Gastrocnemius medialis (tissue), 4 donors: ENCODE measurements around the gene TMEM117. TPM values are rescaled to one million over a fixed set of nuclear protein-coding genes. Genes with fewer than 3 reads are reported as not detected.

Experiments used
- ATAC-seq, 2 donors: fragments of 150-250 bp; one replicate each; pipeline ENCODE4 v1.9.1; 2016
- DNase-seq, 2 donors: peaks; one replicate each; pipeline ENCODE4 v3.0.0-alpha.2; 2019
- H3K27ac ChIP-seq, 4 donors: fragments of 200-600 bp; sonication (generic); 1 replicate in 1 of 4; 2 replicates in 3 of 4; pipeline ENCODE4 v1.5.1; 2016 to 2018; ENCODE audit warnings: mild to moderate bottlenecking in 2 of 4, moderate library complexity in 1 of 4
- H3K27me3 ChIP-seq, 3 donors: fragments of 200-600 bp; sonication (generic) in 2 of 3; 1 replicate in 1 of 3; 2 replicates in 2 of 3; pipeline versions ENCODE4 v1.5.1 to v1.6.0; 2016 to 2019; ENCODE audit warnings: mild to moderate bottlenecking in 1 of 3, moderate library complexity in 1 of 3
- H3K36me3 ChIP-seq, 2 donors: fragments of 200-600 bp; sonication (generic) in 1 of 2; one replicate each; pipeline ENCODE4 v1.5.1; 2017 to 2018
- H3K4me1 ChIP-seq, 2 donors: fragments of 200-600 bp; sonication (generic) in 1 of 2; one replicate each; pipeline ENCODE4 v1.5.1; 2016 to 2017; ENCODE audit warnings: mild to moderate bottlenecking in 2 of 2
- H3K4me3 ChIP-seq, 4 donors: fragments of 200-600 bp; sonication (generic) in 3 of 4; 1 replicate in 1 of 4; 2 replicates in 3 of 4; pipeline ENCODE4 v1.5.1; 2016 to 2019; ENCODE audit warnings: mild to moderate bottlenecking in 2 of 4
- H3K9me3 ChIP-seq, 3 donors: fragments of 200-600 bp; sonication (generic) in 2 of 3; 1 replicate in 1 of 3; 2 replicates in 2 of 3; pipeline ENCODE4 v1.5.1; 2016 to 2019
- CTCF ChIP-seq, 5 experiments: fragments of 450-650 bp in 3 of 5; fragments of 200-600 bp in 2 of 5; sonication (generic) in 2 of 5; IDR thresholded peaks in 4 of 5; conservative IDR thresholded peaks in 1 of 5; 1 replicate in 4 of 5; 2 replicates in 1 of 5; pipeline ENCODE4 v1.5.1; 2016 to 2019; ENCODE audit warnings: antibody characterized with exemption in 5 of 5, mild to moderate bottlenecking in 3 of 5, moderate library complexity in 3 of 5
- POLR2A ChIP-seq, 2 donors: fragments of 450-650 bp; IDR thresholded peaks; one replicate each; pipeline ENCODE4 v1.6.1; 2017; ENCODE audit warnings: antibody characterized with exemption in 2 of 2, mild to moderate bottlenecking in 2 of 2, moderate library complexity in 2 of 2
- in situ Hi-C, 4 donors: fragments of 200-750 bp; cut with MboI; loops; one replicate each; pipeline versions ENCODE4 v1.15.0 to v1.8.0; 2017; ENCODE audit warnings: low sequenced_read_pairs in 4 of 4
- intact Hi-C: fragments of 100-400 bp; cut with DNase I; formaldehyde crosslinking; loops from one replicate; pipeline ENCODE4 v1.15.1; 2023; ENCODE audit warnings: low total_unique reads
- total RNA-seq, 4 donors: library from RNA; depleted of rRNA; stranded (reverse); fragments of >200 nt; gene quantifications; one replicate each; pipeline versions ENCODE4 v1.1.0 to v1.2.3, GENCODE V29; 2016

TMEM117 gene
- total RNA-seq, 4 donors from 2014 or later, result 3.5 to 19.4 (median 6.1) TPM

- intact Hi-C loops (no loop called here), in situ Hi-C loops (no loop called here)
- H3K4me1 ChIP-seq, result no peaks in the 10 kb centered on the region
- H3K27ac ChIP-seq, result no peak overlapping the region
- no peaks in the 10 kb centered on the region for H3K27me3 ChIP-seq
- no peaks in the 10 kb centered on the region for H3K9me3 ChIP-seq
- no peak for DNase-seq
- H3K4me3 ChIP-seq, result no peak overlapping the region
- TF ChIP-seq POLR2A (IDR thresholded peaks at IDR 0.05) (no peak), CTCF (IDR thresholded peaks at IDR 0.05 in 4 of 5, conservative IDR thresholded peaks at IDR 0.05 in 1 of 5) (no peak)
- no peaks in the 10 kb centered on the region for H3K36me3 ChIP-seq
- ATAC-seq, result no peak
Measured at GRCh38 chr12:44389038-44389437, 553.2 kb downstream of the TMEM117 start.

GRCh38 chr12:44389896-44390295 lies 554.0 kb downstream of the TMEM117 start:
- H3K27me3 ChIP-seq, result no peaks in the 10 kb centered on the region
- no peaks in the 10 kb centered on the region for H3K4me1 ChIP-seq
- H3K36me3 ChIP-seq, result no peaks in the 10 kb centered on the region
- H3K4me3 ChIP-seq, result no peak overlapping the region
- no peaks in the 10 kb centered on the region for H3K9me3 ChIP-seq
- intact Hi-C loops, result no loop called here
- in situ Hi-C loops, result no loop called here
- no peak for ATAC-seq
- no peak for DNase-seq
- H3K27ac ChIP-seq, result no peak overlapping the region
- TF ChIP-seq POLR2A (IDR thresholded peaks at IDR 0.05), result no peak
- TF ChIP-seq CTCF (IDR thresholded peaks at IDR 0.05 in 4 of 5, conservative IDR thresholded peaks at IDR 0.05 in 1 of 5), result no peak

DNA sequence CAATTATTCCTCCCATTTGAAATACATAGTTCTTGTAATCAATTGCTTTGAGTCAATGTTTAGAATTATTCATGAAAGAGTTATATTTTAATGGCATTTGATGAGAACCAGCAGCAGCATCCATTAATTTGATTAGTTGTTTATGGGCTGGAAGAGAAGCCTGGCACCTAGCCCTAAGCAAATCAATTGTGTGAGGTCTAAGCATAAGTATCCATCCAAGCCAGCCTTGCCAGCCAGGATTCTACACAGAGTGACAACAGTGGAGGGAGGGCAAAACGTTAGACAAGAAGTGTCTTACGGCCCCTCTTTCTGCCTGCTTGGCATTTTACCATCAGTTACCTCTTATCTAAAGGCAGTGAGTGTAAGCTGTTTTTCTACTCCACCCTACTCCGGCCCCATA lies 561.8 kb downstream of the TMEM117 start:
- no peak for DNase-seq
- Histone ChIP-seq H3K36me3 (no peaks in the 10 kb centered on the region), H3K27me3 (no peaks in the 10 kb centered on the region), H3K4me1 (no peaks in the 10 kb centered on the region), H3K27ac (no peak overlapping the region), H3K4me3 (no peak overlapping the region), H3K9me3 (no peaks in the 10 kb centered on the region)
- intact Hi-C loops, result no loop called here
- TF ChIP-seq CTCF (IDR thresholded peaks at IDR 0.05 in 4 of 5, conservative IDR thresholded peaks at IDR 0.05 in 1 of 5), result no peak
- no peak for ATAC-seq
- in situ Hi-C loops, result no loop called here

DNA sequence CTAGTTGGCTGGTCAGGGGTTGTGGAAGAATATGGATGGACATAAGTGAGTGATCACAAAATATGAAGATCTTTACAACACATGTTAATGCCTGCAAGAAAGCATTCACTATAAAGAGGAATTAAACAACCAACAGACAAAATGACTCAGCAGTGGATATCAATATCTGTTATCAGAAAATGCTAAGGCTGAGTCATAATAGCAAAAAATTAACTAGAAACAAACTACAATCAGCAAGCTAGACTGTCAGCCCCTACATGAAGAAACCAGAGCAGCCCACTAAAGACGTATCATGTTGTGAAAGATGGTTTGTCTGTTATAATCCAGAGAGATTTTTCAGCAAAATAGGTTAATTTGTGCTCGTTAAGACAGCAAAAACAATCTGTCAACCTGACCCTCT lies 567.3 kb downstream of the TMEM117 start:
- intact Hi-C loops (no loop called here), in situ Hi-C loops (no loop called here)
- no peaks in the 10 kb centered on the region for H3K4me1 ChIP-seq
- no peak for ATAC-seq
- H3K36me3 ChIP-seq, result no peaks in the 10 kb centered on the region
- H3K27me3 ChIP-seq, result no peaks in the 10 kb centered on the region
- H3K9me3 ChIP-seq, result no peaks in the 10 kb centered on the region
- no peak for DNase-seq
- no peak overlapping the region for H3K27ac ChIP-seq
- H3K4me3 ChIP-seq, result no peak overlapping the region
- no peak for TF ChIP-seq CTCF (IDR thresholded peaks at IDR 0.05 in 4 of 5, conservative IDR thresholded peaks at IDR 0.05 in 1 of 5)

GRCh38 chr12:44405297-44405696 lies 569.4 kb downstream of the TMEM117 start:
- intact Hi-C loops, result no loop called here
- DNase-seq, result no peak
- in situ Hi-C loops, result no loop called here

More at GRCh38 chr12:44405297-44405696, 569.4 kb downstream of the TMEM117 start:
- H3K9me3 ChIP-seq, result no peaks in the 10 kb centered on the region
- H3K27ac ChIP-seq, result no peak overlapping the region
- H3K36me3 ChIP-seq, result no peaks in the 10 kb centered on the region
- no peaks in the 10 kb centered on the region for H3K4me1 ChIP-seq
- TF ChIP-seq POLR2A (IDR thresholded peaks at IDR 0.05), result no peak
- no peak for TF ChIP-seq CTCF (IDR thresholded peaks at IDR 0.05 in 4 of 5, conservative IDR thresholded peaks at IDR 0.05 in 1 of 5)
- no peak for ATAC-seq
- H3K27me3 ChIP-seq, result no peaks in the 10 kb centered on the region
- no peak overlapping the region for H3K4me3 ChIP-seq
